Epithelial cell of proximal tubule (primary cell): Measurements from ENCODE around the gene PODXL. TPM values are rescaled to one million over a fixed set of nuclear protein-coding genes. Genes with fewer than 3 reads are reported as not detected.
A peak's percentile ranks its signal among the peaks of the same experiment; 100 is the strongest.

Experiments used
- DNase-seq: peaks from one replicate; pipeline ENCODE4 v3.0.0-alpha.2; 2011; ENCODE audit warnings: low read depth
- H3K4me3 ChIP-seq: 2 replicates; pipeline ENCODE4 v1.5.1; 2011; ENCODE audit warnings: low read depth, mild to moderate bottlenecking, low read length
- total RNA-seq: library from RNA; depleted of rRNA; stranded (reverse); fragments of >200 nt; gene quantifications from 2 replicates; pipeline ENCODE4 v1.2.3, GENCODE V29; 2015
- TF ChIP-seq, protein P1 (sequence below): conservative IDR thresholded peaks from 2 replicates; pipeline ENCODE4 v1.5.1; 2012; ENCODE audit warnings: low read depth, mild to moderate bottlenecking, low read length

Gene PODXL
- total RNA-seq, 1 donor from 2014 or later = 26.3 TPM

DNA sequence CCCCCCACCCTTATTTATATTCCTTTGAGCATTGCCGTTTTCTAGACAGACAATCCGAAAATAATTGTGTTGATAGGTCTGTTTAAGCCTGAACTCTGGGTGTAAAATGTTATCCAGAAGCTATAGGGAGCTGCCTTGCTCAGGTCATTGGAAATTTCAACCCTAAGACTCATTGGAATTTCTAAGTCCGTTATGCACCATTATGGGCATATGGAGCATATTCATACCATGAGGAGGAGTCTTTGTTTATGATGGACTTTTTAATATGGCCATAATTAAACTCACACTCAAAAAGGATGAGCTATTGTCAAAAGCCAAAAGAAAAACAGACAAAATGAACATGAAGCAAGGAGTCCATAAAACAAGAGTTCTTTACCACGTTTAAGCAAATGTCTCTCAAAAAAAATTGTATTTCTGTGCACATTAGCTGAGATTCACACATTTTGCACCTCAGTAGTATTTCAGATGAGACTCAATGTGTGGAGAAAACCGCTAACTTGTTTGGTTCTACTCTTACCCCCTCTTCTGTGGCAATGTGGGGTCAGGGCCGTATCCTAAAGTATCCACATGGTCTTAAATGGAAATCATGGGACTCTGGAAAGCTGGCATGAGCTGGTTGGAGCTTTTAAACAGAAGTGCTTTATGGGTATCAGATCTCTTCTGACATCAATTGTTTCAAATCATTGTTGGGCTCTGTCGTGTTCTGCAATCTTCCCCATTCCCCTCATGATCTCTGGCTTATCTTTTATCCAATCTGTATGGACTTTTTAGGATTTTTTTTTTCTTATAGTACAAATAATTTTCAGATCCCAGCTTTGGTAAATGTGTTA, 60.5 kb downstream of the PODXL start:
- TF ChIP-seq, protein P1, sequence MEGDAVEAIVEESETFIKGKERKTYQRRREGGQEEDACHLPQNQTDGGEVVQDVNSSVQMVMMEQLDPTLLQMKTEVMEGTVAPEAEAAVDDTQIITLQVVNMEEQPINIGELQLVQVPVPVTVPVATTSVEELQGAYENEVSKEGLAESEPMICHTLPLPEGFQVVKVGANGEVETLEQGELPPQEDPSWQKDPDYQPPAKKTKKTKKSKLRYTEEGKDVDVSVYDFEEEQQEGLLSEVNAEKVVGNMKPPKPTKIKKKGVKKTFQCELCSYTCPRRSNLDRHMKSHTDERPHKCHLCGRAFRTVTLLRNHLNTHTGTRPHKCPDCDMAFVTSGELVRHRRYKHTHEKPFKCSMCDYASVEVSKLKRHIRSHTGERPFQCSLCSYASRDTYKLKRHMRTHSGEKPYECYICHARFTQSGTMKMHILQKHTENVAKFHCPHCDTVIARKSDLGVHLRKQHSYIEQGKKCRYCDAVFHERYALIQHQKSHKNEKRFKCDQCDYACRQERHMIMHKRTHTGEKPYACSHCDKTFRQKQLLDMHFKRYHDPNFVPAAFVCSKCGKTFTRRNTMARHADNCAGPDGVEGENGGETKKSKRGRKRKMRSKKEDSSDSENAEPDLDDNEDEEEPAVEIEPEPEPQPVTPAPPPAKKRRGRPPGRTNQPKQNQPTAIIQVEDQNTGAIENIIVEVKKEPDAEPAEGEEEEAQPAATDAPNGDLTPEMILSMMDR = no peak
- no peak overlapping the region for H3K4me3 ChIP-seq
- no peak for DNase-seq

DNA sequence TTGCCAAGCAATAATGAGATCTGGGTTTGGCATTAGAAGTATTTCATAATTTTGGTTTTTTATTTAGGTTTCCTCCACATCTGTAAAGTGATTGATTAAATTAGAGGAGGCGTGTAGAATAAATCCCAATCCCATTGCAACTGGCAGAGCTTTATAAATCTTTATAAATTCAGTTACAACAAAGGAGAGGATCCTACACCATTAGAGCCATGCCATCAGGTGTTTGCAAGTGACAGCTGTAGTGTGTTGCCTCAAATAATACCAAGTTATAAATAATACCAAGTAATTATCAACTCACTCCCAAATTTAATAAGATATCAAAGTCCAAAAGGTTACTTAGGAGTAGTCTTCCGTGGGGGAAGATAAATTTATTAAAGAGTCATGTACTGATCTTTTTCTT, 62.2 kb downstream of the PODXL start:
- H3K4me3 ChIP-seq = no peak overlapping the region
- TF ChIP-seq, protein P1 = no peak
- no peak for DNase-seq

DNA sequence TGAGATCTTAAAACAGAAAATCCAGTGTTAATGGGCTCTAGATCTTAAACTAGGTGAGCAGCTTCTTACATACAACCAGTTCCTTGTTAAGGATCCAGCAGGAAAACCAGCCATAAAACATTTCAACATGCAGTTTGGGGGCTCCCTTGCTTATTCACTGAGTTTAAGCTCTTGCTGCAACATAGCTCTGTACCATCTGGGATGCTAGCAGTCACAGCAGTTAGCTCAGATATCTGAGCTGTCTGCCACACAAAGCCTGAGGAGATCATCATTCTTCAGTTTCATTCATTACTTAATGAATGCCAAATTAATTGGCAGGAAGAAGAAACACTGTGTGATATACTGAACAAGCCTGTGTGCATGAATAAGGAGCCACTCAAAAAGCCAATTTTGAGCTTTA, 62.8 kb downstream of the PODXL start:
- H3K4me3 ChIP-seq = no peak overlapping the region
- DNase-seq = no peak
- TF ChIP-seq, protein P1 = no peak

DNA sequence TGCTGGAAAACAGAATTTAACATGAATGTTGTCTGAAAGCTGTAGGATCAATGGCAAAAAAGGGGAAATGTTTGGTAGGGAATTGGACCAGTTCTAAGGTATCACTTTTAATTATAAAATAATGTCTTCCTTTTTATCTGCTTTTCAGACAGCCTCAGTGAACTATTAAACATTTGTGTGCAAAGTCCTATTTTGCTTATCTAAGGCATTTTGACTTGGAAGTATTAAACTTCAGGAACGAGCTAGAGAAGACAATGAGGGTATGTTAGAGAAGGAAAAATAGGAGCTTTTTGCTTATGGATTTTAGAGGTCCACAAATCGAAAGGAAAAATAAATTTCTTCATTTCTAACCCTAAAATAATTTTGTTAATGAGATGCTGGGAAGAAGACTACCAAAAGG, 63.3 kb downstream of the PODXL start:
- no peak for DNase-seq
- no peak overlapping the region for H3K4me3 ChIP-seq
- TF ChIP-seq, protein P1 = no peak

DNA sequence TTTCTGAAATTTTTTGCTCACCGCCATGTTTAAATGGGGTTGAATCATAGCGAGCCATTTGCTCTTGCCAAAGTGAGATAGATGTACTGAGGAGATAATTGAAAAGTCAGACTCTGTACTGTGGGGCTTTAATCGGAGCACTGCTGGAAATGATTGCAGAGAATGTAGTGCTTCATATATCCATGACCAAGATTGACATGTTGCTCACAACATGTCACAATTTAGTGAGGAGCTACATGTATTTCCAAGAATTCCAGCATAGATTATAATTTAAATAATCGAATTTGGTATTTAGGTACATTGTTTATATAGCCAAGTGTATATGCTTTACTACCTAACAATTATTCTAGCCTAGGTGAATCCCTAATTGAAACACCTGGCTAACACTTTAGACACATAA, 66.5 kb downstream of the PODXL start:
- TF ChIP-seq, protein P1 = no peak
- DNase-seq = no peak
- H3K4me3 ChIP-seq = no peak overlapping the region

DNA sequence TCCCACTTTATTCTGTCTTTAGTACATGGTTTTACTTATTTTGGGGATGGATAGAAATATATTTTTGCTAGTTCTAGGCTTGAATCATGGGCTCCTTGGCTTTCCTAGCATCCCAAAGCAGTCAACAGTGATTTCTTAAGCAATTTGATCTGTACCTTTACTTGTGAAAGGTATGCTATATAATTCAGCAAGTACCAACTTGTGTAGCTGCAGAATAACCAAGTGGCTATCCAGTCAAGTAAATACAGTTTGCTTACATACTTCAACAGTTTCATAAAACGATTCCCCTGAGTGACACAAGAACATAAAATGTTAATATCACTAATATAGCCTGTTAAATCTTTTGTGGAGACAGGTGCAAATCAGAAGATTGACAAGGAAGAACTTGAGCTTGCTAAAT, 67.2 kb downstream of the PODXL start:
- DNase-seq = no peak
- no peak overlapping the region for H3K4me3 ChIP-seq
- TF ChIP-seq, protein P1 = no peak

DNA sequence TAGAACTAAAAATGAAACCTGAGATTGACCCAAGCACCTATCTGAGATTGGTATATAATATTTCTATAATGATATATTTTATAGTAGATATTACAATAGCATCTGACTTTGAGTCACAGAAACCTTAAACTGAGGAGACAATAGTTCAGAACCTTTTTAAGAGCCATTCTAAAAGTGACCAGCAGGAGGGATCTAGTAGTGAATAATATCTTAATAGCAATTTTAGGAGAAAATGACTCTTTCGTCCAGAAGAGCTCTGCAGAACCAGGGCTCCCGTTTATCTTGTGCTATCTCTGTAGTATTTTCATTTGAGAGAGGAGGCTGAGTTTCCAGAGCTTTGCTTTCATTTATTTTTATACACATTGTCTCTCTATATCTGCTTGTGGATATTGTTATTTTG, 68.1 kb downstream of the PODXL start:
- no peak overlapping the region for H3K4me3 ChIP-seq
- DNase-seq = no peak
- TF ChIP-seq, protein P1 = peak; percentile 35
